ENCODE data around the gene ZFP90.

Gene ZFP90

DNA sequence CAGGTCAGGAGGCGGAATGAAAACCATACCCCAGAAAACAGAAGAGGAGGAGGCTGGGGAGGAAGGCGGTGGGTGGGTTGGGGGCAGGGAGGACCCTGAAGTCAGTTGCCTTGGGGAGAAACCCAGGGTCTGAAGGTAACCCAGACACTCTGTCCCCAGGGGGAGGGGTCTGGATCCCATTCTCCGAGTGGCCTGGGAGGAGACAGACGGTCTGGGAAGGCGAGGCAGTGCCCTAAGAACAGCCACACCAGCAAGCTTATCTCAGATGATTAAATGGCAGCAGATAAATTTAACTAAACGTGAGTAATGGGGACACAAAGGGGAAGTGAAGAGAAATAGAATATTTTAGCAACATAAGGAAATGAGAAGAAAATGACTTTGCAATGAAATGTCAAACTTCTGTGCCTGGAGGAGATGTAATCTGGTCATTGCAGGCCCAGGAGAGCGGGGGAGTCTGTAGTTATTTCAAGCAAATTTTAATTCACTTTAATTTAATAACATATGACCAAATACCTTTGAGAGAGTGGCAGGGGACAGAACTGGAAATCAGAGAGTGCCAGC, 21.4 kb upstream of the ZFP90 start:
- TF ChIP-seq CTCF (IDR thresholded peaks at IDR 0.05; ENCODE audit: low read depth, low read length, missing control alignments), result no peak
- H3K4me3 ChIP-seq (replicated peaks; ENCODE audit: low read depth, low read length), result no peak overlapping the region
- DNase-seq (ENCODE audit: extremely low read depth, low read depth), result no peak

DNA sequence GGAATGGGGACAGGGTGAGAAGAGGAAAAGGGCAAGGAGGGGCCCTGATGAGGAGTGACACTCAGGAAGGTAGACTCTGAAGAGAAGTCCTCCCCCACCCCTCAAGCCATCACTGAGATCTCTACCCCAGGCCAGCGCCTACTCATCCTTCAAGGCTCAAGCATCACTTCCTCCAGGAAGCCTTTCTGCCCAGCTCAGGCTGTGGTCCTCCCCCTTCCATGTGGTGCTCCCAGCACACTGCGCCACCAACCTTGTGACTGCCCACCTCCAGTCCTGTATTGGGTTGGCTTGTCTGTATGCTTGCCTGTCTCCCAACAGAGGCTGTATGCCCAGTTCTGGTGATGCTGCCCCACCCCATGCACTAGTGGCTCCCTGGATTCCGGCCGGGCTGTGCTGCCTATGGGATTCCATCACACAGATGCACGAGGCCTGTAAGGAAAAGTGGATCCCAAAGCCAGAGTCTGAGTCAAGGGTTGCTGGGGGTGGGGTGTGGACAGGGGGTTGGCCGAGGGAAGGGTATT, 19.8 kb upstream of the ZFP90 start:
- TF ChIP-seq CTCF (IDR thresholded peaks at IDR 0.05; ENCODE audit: low read depth, low read length, missing control alignments), result no peak
- no peak for DNase-seq (ENCODE audit: extremely low read depth, low read depth)
- no peak overlapping the region for H3K4me3 ChIP-seq (replicated peaks; ENCODE audit: low read depth, low read length)

DNA sequence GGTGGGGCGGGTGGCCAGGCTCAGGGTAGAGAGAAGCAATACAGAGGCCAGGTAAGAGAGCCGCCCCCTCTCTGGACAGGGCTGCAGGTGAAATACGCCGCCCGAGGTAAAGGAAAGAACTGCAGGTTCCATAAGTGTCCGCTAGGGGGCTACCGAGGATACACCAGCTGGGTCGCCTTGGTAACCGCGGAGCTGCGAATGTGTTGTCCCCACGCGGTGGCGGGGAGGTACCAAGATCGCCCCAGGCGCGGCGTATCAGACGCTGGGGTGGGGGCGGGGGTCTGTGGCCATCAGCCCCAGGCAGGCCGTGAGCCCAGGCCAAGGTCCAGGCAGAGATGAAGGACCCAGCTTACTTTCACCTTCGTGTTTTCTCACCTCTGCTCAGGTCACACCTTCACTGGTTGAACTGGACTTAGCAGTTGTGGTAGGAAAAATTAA, 18.4 kb upstream of the ZFP90 start:
- peak; percentile 66 for DNase-seq (ENCODE audit: extremely low read depth, low read depth)
- peak; percentile 98 for TF ChIP-seq CTCF (IDR thresholded peaks at IDR 0.05; ENCODE audit: low read depth, low read length, missing control alignments)
- H3K4me3 ChIP-seq (replicated peaks; ENCODE audit: low read depth, low read length), result peak overlapping the region; percentile 45

GRCh38 chr16:68524069-68524820, 14.8 kb upstream of the ZFP90 start:
- DNase-seq (ENCODE audit: extremely low read depth, low read depth), result no peak
- TF ChIP-seq CTCF (IDR thresholded peaks at IDR 0.05; ENCODE audit: low read depth, low read length, missing control alignments), result no peak
- no peak overlapping the region for H3K4me3 ChIP-seq (replicated peaks; ENCODE audit: low read depth, low read length)

GRCh38 chr16:68526143-68526781, 12.8 kb upstream of the ZFP90 start:
- no peak for TF ChIP-seq CTCF (IDR thresholded peaks at IDR 0.05; ENCODE audit: low read depth, low read length, missing control alignments)
- DNase-seq (ENCODE audit: extremely low read depth, low read depth), result no peak
- H3K4me3 ChIP-seq (replicated peaks; ENCODE audit: low read depth, low read length), result no peak overlapping the region

GRCh38 chr16:68526782-68527145, 12.3 kb upstream of the ZFP90 start:
- no peak overlapping the region for H3K4me3 ChIP-seq (replicated peaks; ENCODE audit: low read depth, low read length)
- TF ChIP-seq CTCF (IDR thresholded peaks at IDR 0.05; ENCODE audit: low read depth, low read length, missing control alignments), result no peak
- DNase-seq (ENCODE audit: extremely low read depth, low read depth), result no peak
